Right renal pelvis (tissue), 4 donors: ENCODE data around the gene MYO9A. TPM values are rescaled to one million over a fixed set of nuclear protein-coding genes. Genes with fewer than 3 reads are reported as not detected.
"Not testable (repeated sequence)": the region's sequence is repeated elsewhere in the genome, so short reads cannot be mapped to it uniquely, and the experiment has no call there.

ENCODE experiments used
- DNase-seq, 4 donors: peaks; one replicate each; pipeline ENCODE4 v3.0.0-alpha.2; 2013; ENCODE audit warnings: low read depth in 4 of 4, low spot score in 3 of 4, missing footprints in 1 of 4
- polyA plus RNA-seq, 4 donors: library from polyadenylated mRNA; unstranded; fragments of 120-200 nt; gene quantifications; one replicate each; pipeline ENCODE4 v1.2.1, GENCODE V29; 2013; ENCODE audit not compliant: insufficient read length in 4 of 4

Gene MYO9A
- polyA plus RNA-seq, 4 donors = 32.4 to 36.6 (median 33.4) TPM

DNA sequence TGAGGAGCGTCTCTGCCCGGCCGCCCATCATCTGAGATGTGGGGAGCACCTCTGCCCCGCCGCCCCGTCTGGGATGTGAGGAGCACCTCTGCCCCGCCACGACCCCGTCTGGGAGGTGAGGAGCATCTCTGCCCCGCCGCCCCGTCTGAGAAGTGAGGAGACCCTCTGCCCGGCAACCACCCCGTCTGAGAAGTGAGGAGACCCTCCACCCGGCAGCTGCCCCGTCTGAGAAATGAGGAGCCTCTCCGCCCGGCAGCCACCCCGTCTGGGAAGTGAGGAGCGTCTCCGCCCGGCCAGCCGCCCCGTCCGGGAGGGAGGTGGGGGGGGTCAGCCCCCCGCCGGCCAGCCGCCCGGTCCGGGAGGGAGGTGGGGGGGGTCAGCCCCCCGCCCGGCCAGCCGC is 17.4 kb downstream of the MYO9A start:
- DNase-seq = not testable (repeated sequence)

DNA sequence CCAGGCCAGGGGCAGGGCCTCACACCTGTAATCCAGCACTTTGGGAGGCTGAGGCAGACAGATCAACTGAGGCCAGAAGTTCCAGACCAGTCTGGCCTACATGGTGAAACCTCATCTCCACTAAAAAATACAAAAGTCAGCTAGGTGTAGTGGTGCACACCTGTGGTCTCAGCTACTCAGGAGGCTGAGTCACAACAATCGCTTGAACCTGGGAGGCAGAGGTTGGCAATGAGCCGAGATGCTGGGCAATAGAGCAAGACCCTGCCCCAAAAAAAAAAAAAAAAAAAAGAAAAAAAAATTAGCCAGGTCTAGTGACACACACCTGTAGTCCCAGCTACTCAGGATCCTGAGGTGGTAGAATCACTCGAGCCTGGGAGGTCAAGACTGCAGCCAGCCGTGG is 18.8 kb downstream of the MYO9A start:
- DNase-seq = no peak

DNA sequence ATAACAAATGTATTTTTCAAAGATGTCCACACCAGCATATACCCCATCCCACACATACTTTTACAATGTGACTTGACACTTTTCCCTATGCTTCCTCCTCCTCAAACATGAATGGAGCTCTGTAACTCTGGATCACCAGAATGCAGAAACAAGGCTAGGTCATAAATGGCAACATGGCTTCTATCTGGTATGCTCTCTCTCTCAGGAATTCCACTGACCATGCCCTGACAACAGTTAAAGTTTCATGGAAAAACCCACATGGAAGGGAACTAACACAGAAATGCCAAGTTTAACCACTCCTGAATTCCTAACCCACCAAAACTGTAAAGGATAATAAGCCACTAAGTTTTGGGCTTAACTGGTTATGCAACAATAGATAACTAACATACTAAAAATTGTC is 19.9 kb downstream of the MYO9A start:
- no peak for DNase-seq

DNA sequence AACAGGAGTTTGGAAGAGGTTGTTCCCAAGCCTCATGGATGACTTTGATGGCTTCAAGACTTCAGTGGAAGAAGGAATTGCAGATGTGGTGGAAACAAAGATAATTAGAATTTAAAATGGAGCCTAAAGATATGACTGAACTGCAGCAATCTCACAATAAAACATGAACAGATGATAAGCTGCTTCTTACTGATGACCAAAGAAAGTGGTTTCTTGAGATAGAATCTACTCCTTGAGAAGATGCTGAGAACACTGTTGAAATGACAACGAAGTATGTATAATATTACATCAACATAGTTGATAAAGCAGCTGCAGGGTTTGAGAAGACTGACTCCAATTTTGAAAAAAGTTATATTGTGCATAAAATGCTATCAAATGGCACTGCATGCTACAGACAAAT is 21.2 kb downstream of the MYO9A start:
- no peak for DNase-seq

GRCh38 chr15:72092691-72093090 is 25.3 kb downstream of the MYO9A start:
- no peak for DNase-seq

DNA sequence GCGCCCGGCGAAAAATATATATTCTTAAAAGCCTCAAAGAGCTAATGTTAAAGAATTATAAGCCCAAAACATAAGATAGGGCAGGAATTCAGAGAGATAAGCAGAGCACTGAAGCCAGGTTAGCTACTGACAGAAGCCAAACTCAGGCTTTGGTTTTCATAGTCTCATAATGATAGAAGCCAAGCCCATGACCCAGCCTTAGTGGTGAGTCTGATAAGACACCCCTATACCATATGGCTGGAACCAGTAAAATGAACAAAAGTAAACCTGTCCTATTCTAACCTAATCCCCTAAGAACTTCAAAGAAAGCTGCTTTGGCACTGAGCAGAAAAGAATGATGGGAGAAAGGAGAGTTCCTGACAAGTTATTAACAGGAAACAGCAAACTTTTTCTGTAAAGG is 25.9 kb downstream of the MYO9A start:
- DNase-seq = no peak

DNA sequence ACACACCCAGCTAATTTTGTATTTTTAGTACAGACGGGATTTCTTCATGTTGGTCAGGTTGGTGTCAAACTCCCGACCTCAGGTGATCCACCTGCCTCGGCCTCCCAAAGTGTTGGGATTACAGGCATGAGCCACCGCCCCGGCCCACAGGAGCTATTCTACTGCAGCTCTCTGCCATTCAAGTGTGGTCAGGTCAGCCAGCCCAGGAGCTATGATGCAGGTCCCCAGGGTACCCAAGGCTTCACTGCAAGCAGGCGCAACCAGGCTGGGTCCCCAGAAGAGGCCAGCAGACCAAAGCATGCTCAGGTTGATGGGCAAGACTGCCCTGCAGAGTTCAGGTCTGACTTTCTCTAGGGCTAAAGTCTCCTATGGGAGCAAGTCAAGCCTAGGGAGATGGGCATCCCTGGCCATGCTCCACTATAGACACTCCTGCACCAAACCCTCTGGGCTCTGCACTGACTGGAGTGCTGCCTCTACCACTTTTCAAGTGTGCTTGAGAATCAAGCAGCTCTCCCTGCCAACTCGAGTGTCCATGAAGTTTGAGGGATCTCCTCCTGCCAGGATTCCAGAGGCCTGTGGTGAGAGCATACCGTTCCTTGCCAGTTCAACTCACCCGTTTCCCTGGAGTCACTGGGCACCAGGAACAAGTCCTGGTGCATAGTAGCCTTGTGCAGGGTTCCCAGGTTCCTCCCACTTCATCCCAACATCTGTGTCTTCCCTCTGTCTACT is 30.9 kb downstream of the MYO9A start:
- no peak for DNase-seq

- no peak for DNase-seq
These were observed 31.8 kb downstream of the MYO9A start for GRCh38 chr15:72086010-72086697.

DNA sequence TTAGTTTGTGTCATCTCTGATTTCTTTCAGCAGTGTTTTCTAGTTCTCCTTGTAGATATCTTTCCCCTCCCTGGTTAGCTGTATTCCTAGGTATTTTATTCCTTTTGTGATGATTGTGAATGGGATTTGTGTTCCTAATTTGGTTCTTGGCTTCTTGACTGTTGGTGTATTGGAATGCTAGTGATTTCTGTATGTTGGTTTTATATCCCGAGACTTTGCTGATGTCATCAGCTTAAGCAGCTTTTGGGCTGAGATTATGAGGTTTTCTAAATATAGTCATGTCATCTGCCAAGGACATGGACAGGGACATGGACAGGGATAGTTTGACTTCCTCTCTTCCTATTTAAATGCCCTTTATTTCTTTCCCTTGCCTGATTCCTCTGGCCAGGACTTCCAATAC is 35.8 kb downstream of the MYO9A start:
- no peak for DNase-seq

DNA sequence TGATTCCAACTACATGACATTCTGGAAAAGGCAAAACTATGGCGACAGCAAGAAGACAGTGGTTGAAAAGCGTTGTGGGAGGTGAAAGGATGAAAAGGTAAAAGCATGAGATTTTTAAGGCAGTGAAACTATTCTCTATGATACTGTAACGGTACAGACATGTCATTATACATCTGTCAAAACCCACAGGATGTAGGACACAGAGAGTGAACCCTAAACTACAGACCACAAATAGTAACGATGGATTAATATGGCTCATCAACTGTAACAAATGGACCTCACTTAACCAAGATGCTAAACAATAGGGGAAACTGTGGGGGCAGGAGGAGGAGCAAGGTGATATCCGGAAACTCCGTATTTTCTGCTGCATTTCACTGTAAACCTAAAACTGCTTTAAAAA is 39.1 kb downstream of the MYO9A start:
- DNase-seq = no peak

DNA sequence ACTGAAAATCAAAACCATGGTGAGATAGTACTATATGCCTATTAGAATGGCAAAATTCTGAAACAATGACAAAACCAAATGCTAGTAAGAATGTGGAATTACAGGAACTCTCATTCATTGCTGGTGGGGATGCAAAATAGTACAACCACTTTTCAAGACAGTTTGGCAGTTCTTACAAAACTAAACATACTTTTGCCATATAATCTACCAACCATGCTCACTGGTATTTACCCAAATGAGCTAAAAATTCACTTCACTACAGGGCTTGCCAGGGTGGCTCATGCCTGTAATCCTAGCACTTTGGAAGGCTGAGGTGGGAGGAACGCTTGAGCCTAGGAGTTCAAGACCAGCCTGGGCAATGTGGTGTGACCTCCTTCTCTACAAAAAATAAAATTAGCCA is 40.0 kb downstream of the MYO9A start:
- DNase-seq = no peak

GRCh38 chr15:72074335-72075060 is 43.5 kb downstream of the MYO9A start:
- peak in 1 of 4 donors; percentile 6 for DNase-seq

GRCh38 chr15:72071448-72071825 is 46.5 kb downstream of the MYO9A start:
- not testable (repeated sequence) for DNase-seq

DNA sequence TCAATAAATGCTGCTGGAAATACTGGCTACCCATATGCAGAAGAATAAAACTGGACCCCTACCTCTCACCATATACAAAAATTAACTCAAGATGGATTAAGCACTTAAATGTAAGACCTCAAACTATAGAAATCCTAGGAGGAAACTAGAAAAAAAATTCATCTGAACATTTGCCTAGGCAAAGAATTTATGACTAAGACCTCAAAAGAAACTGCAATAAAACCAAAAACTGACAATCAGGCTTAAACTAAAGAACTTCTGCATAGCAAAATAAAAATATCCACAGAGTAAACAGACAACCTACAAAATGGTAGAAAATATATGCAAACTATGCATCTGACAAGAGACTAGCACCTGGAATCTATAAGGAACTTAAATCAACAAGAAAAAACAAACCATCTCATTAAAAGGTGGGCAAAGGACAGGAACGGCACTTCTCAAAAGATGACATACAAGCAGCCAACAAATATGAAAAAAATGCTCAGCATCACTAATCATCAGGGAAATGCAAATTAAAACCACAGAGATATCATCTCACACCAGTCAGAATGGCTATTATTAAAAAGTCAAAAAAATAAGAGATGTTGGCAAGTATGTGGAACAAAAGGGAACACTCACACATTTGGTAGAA is 47.0 kb downstream of the MYO9A start:
- no peak for DNase-seq

- no peak for DNase-seq
These were observed 49.1 kb downstream of the MYO9A start for GRCh38 chr15:72068856-72069255.

GRCh38 chr15:72065801-72066200 is 52.1 kb downstream of the MYO9A start:
- DNase-seq = peak in 3 of 4 donors; percentile 27 to 49 (median 32)

- DNase-seq = no peak
These were observed 54.8 kb downstream of the MYO9A start for GRCh38 chr15:72063186-72063585.

DNA sequence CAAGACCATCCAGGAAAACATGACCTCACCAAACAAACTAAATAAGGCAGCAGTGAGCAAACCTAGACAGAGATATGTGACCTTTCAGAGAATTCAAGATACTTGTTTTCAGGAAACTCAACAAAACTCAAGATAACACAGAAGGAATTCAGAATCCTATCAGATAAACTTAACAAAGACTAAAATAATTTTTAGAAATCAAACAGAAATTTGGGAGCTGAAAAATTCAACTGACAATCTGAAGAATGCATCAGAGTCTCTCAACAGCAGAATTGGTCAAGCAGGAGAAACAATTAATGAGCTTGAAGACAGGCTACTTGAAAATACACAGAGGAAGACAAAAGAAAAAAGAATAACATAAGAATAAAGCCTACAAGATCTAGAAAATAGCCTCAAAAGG is 55.6 kb downstream of the MYO9A start:
- no peak for DNase-seq

GRCh38 chr15:72060687-72061250 is 57.2 kb downstream of the MYO9A start:
- no peak for DNase-seq

DNA sequence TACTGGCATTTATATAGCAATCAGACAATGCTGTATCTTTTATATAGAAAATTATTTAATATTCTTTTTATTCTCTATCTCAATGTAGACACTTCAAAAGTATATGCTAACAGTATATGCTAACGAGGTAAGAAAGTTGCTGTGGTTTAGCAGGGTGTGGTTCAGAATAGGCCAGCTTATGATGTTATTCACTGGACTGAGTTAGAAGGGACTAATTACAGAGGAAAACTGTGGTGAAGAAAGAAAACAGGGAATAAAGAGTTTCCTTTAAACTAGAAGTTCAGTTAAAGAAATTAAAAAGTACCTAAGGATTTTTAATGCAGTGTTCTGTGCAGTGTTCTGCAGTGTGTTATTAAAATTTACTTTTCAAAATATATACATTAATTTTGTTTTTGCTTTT is 59.4 kb downstream of the MYO9A start:
- no peak for DNase-seq

DNA sequence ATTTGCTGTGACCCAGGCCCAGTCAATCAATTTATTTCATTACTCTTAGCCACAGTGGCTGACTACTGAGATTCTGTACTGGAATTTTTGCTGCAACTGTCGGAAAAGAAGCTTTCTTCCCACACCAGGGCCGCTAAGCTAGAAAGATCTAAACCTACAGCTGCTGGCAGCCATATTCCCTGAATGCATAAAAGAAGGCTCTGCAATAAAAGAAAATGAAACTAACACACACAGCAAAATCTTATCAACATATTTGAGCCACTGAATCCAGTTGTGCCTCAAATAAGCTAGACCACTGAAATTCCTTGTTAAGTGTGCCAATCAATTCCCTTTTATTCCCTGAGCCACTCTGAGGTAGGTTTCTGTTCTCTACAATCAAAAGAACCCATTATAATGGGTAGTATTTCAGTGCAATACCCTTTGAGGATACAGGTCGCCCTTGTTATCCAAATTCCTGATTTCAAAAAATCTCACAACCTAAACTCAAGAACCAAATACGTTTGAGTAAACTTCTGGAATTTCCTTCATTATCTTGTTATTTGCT is 60.3 kb downstream of the MYO9A start:
- no peak for DNase-seq
